HepG2 (cell line): ENCODE results near the gene COL8A2. TPM values are rescaled to one million over a fixed set of nuclear protein-coding genes. Genes with fewer than 3 reads are reported as not detected.

Experiments
- ATAC-seq: fragments of 200-7000 bp; cut with Tn5 transposase; 3 replicates; pipeline ENCODE4 v1.9.1; 2020; ENCODE audit warnings: mild to moderate bottlenecking, moderate library complexity
- BruUV-seq: library from RNA; stranded (reverse); fragments of 400-500 nt; replicated peaks from 2 replicates; lab custom pipeline; 2021; lab: Mats Ljungman, UMichigan
- CTCF ChIA-PET: fragments of 300-600 bp; formaldehyde crosslinking; extraction: SDS; loops from one replicate; lab custom pipeline; 2021; ENCODE audit warnings: low total read pairs, inconsistent platforms, low intra/inter-chr PET ratio; lab: Yijun Ruan, JAX
- POLR2A ChIA-PET: fragments of 350-600 bp; sonication (Branson Sonifier 250); formaldehyde crosslinking; loops from one replicate; lab custom pipeline; 2020; ENCODE audit warnings: antibody characterized with exemption, inconsistent platforms; lab: Yijun Ruan, JAX
- DNase-seq: peaks from one replicate; pipeline ENCODE4 v3.0.0-alpha.2; 2015; ENCODE audit warnings: low spot score
- FAIRE-seq: peaks from 3 replicates; lab custom pipeline; 2011; peaks lifted over from hg19 to GRCh38; lab: Jason Lieb, UNC
- H2AFZ ChIP-seq: one replicate; pipeline ENCODE4 v1.6.1; 2011; ENCODE audit warnings: low read length, inconsistent platforms
- H3K27ac ChIP-seq: fragments of 300-600 bp; 3 replicates; pipeline ENCODE4 v1.8.0; 2011; ENCODE audit warnings: mixed run types, mild to moderate bottlenecking, mixed read lengths, low read length, inconsistent platforms; ENCODE audit not compliant: insufficient read depth; ENCODE audit errors: extremely low read length
- H3K27me3 ChIP-seq, 2 experiments: fragments of 200-600 bp in 1 of 2; 2 replicates in 1 of 2; 3 replicates in 1 of 2; pipeline versions ENCODE4 v1.6.0 to v1.8.0; 2011; ENCODE audit warnings: low read length in 2 of 2, mild to moderate bottlenecking in 2 of 2, moderate library complexity in 2 of 2, inconsistent platforms in 1 of 2; ENCODE audit not compliant: insufficient read depth in 2 of 2, control insufficient read depth in 1 of 2
- H3K36me3 ChIP-seq, 2 experiments: fragments of 200-600 bp in 1 of 2; replicated peaks in 1 of 2; 2 replicates in 1 of 2; 3 replicates in 1 of 2; pipeline versions ENCODE4 v1.5.1 to v1.8.0; 2011; ENCODE audit warnings: low read length in 2 of 2, inconsistent platforms in 1 of 2; ENCODE audit not compliant: insufficient read depth in 2 of 2, control insufficient read depth in 1 of 2
- H3K4me1 ChIP-seq: 2 replicates; pipeline ENCODE4 v1.5.1; 2012; ENCODE audit warnings: low read length, inconsistent platforms; ENCODE audit not compliant: insufficient read depth
- H3K4me2 ChIP-seq: 2 replicates; pipeline ENCODE4 v1.6.0; 2011; ENCODE audit warnings: low read depth, low read length, inconsistent platforms
- H3K4me3 ChIP-seq, 3 experiments: fragments of 200-600 bp in 1 of 3; sonication (generic), shearing (Covaris generic) in 1 of 3; replicated peaks in 1 of 3; 2 replicates each; pipeline ENCODE4 v1.5.1; 2011 to 2016; ENCODE audit warnings: low read length in 3 of 3, inconsistent platforms in 2 of 3, low read depth in 2 of 3, mild to moderate bottlenecking in 2 of 3, control low read depth in 1 of 3, mixed read lengths in 1 of 3; ENCODE audit not compliant: insufficient read depth in 1 of 3
- H3K79me2 ChIP-seq: one replicate; pipeline ENCODE4 v1.6.1; 2011; ENCODE audit warnings: low read length, inconsistent platforms; ENCODE audit not compliant: insufficient read depth
- H3K9ac ChIP-seq: 2 replicates; pipeline ENCODE4 v1.6.0; 2011; ENCODE audit warnings: mild to moderate bottlenecking, low read depth, low read length, inconsistent platforms; ENCODE audit not compliant: insufficient read depth
- H3K9me3 ChIP-seq: 2 replicates; pipeline ENCODE4 v1.5.1; 2012; ENCODE audit warnings: mild to moderate bottlenecking, low read length
- H4K20me1 ChIP-seq: 2 replicates; pipeline ENCODE4 v1.6.0; 2011; ENCODE audit warnings: inconsistent platforms, mild to moderate bottlenecking, low read length, moderate library complexity; ENCODE audit not compliant: insufficient read depth
- ATAD3A ChIP-seq: sonication (generic); formaldehyde crosslinking; IDR thresholded peaks from 2 replicates; pipeline ENCODE4 v1.4.0; 2020; ENCODE audit warnings: missing genetic modification reagents
- DR1 ChIP-seq: sonication (generic); formaldehyde crosslinking; IDR thresholded peaks from 2 replicates; pipeline ENCODE4 v1.8.0; 2021; ENCODE audit warnings: mild to moderate bottlenecking, missing genetic modification reagents, inconsistent platforms
- FOXK1 ChIP-seq: sonication (generic); formaldehyde crosslinking; IDR thresholded peaks from 2 replicates; pipeline ENCODE4 v1.4.0; 2020; ENCODE audit warnings: low read depth, missing genetic modification reagents, borderline replicate concordance
- NCOA2 ChIP-seq: sonication (generic); formaldehyde crosslinking; IDR thresholded peaks from 2 replicates; pipeline ENCODE4 v1.8.0; 2022; ENCODE audit warnings: inconsistent platforms
- NFKB2 ChIP-seq: sonication (generic); formaldehyde crosslinking; IDR thresholded peaks from 2 replicates; pipeline ENCODE4 v1.4.0; 2020; ENCODE audit warnings: missing genetic modification reagents, borderline replicate concordance
- NFYB ChIP-seq: sonication (generic); formaldehyde crosslinking; IDR thresholded peaks from 2 replicates; pipeline ENCODE4 v1.4.0; 2020; ENCODE audit warnings: missing genetic modification reagents
- RBM39 ChIP-seq: fragments of 200-400 bp; formaldehyde crosslinking; IDR thresholded peaks from one replicate; pipeline ENCODE4 v1.6.1; 2018; ENCODE audit warnings: antibody characterized with exemption, mild to moderate bottlenecking, low read depth, low read length; ENCODE audit not compliant: poor library complexity, severe bottlenecking
- SAFB2 ChIP-seq: sonication (generic); formaldehyde crosslinking; IDR thresholded peaks from 2 replicates; pipeline ENCODE4 v1.5.1; 2020; ENCODE audit warnings: missing genetic modification reagents, low read depth, mild to moderate bottlenecking, borderline replicate concordance
- SALL1 ChIP-seq: sonication (generic); formaldehyde crosslinking; IDR thresholded peaks from 2 replicates; pipeline ENCODE4 v1.8.0; 2022; ENCODE audit warnings: mild to moderate bottlenecking, missing genetic modification reagents
- STAT5B ChIP-seq: sonication (generic); formaldehyde crosslinking; IDR thresholded peaks from 2 replicates; pipeline ENCODE4 v1.4.0; 2020; ENCODE audit warnings: missing genetic modification reagents
- ZNF557 ChIP-seq: sonication (generic); formaldehyde crosslinking; IDR thresholded peaks from 2 replicates; pipeline ENCODE4 v1.4.0; 2020; ENCODE audit warnings: missing genetic modification reagents
- WGBS: methylation state at CpG from one replicate; pipeline ENCODE4 v1.1.6; 2017; ENCODE audit warnings: low lambda C conversion rate; 5-methylcytosine and 5-hydroxymethylcytosine counted together
- in situ Hi-C: cut with HindIII; loops from 2 replicates; pipeline ENCODE4 v1.10.0; 2017; ENCODE audit warnings: low pct_unique_long_range_greater_than_20kb; ENCODE audit not compliant: extremely low pct_ligation_motif_present
- intact Hi-C: fragments of 100-400 bp; cut with micrococcal nuclease; formaldehyde crosslinking; loops from one replicate; pipeline ENCODE4 v1.10.0; 2022; ENCODE audit not compliant: unreplicated experiment
- polyA plus RNA-seq, 8 experiments: library from polyadenylated mRNA; depleted of rRNA in 3 of 8; stranded (reverse) in 7 of 8; unstranded in 1 of 8; fragments of >200 nt; fragmentation: Illumina TruSeq in 4 of 8; extraction: Trizol in 4 of 8; gene quantifications; 2 replicates each; pipeline versions ENCODE4 v1.2.1 to v1.2.3, GENCODE V29; 2011 to 2016; ENCODE audit warnings: low read depth in 4 of 8, missing spikeins in 1 of 8, mixed read lengths in 1 of 8; ENCODE audit not compliant: insufficient read depth in 1 of 8
- total RNA-seq, 5 experiments: library from RNA; depleted of rRNA; stranded (reverse); fragments of >200 nt; fragmentation: Illumina TruSeq; extraction: Trizol; gene quantifications; 2 replicates each; pipeline ENCODE4 v1.2.3, GENCODE V29; 2016; ENCODE audit warnings: low read depth in 1 of 5
- TF ChIP-seq, protein P1 (sequence below): sonication (generic); formaldehyde crosslinking; IDR thresholded peaks from 2 replicates; pipeline ENCODE4 v1.4.0; 2020; ENCODE audit warnings: missing genetic modification reagents
- TF ChIP-seq, protein P2 (sequence below): sonication (generic); formaldehyde crosslinking; IDR thresholded peaks from 2 replicates; pipeline ENCODE4 v1.4.0; 2020; ENCODE audit warnings: missing genetic modification reagents

Gene COL8A2
- total and polyA plus RNA-seq, 2 of the 13 experiments (the other 11 are each of a cell fraction or from before 2014, with no cell fraction given), result 0.13 to 0.24 TPM

DNA sequence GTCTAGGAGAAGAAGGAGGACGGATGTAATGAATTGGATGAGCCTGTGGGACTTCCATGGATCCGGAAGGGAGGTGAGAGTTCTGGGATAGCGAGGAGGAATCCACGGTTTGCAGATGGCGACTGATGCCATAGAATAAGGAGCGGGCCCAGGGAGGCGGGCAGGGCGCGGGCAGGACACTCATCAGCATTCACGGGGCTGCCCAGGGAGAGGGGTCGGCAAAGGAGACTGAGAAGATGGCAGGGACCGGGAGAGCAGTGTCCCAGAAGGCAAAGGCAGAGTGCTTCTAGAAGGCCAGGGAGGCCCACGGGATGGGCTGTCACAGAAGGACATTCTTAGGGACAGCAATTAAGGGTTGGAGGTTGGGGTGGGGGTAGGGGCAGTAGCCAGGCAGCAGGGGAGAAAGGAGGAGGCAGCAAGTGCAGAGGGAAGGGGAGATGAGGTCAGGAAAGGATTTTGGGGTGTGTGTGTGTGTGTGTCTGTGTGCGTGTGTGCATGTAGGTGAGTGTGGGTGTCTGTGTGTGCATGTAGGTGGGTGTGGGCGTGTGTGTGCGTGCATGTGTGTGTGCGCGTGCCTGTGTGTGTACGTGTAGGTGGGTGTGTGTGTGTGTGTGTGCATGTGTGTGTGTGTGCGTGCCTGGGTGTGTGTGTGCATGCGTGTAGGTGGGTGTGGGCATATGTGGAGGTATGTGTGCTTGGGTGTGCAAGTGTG lies 1.1 kb upstream of the COL8A2 start:
- CTCF ChIA-PET, result no interaction called here
- in situ Hi-C loops, result no loop called here
- ATAC-seq (no peak), FAIRE-seq (no peak), DNase-seq (no peak)
- H3K4me1 ChIP-seq, result peaks cover 49% of the 10 kb centered on the region
- BruUV-seq, result no TSS peak
- H3K79me2 ChIP-seq, result no peaks in the 10 kb centered on the region
- no peaks in the 10 kb centered on the region for H4K20me1 ChIP-seq
- TF ChIP-seq RBM39 (no peak), STAT5B (CRISPR knock-in tag) (no peak), SALL1 (0 out of 2 replicates have a peak, but pooled peaks have one; percentile 5), NFKB2 (CRISPR knock-in tag) (no peak)
- no peak overlapping the region for H2AFZ ChIP-seq
- intact Hi-C loops, result no loop called here
- H3K27ac ChIP-seq, result no peak overlapping the region
- POLR2A ChIA-PET, result no interaction called here
- 0 out of 2 replicates have a peak overlapping the region, but pooled peaks have one; percentile 65 for H3K4me2 ChIP-seq
- H3K4me3 ChIP-seq, result peak overlapping the region in 1 of 3 experiments; percentile 59; a peak in 1 of 6 replicates
- no peaks in the 10 kb centered on the region for H3K36me3 ChIP-seq
- no peaks in the 10 kb centered on the region for H3K9me3 ChIP-seq
- 53% methylated on average over 21 of the region's 21 CpGs for WGBS
- peaks cover 11 to 41% of the 10 kb centered on the region in 2 experiments; a peak in 4 of 5 replicates for H3K27me3 ChIP-seq
- H3K9ac ChIP-seq, result no peak overlapping the region

DNA sequence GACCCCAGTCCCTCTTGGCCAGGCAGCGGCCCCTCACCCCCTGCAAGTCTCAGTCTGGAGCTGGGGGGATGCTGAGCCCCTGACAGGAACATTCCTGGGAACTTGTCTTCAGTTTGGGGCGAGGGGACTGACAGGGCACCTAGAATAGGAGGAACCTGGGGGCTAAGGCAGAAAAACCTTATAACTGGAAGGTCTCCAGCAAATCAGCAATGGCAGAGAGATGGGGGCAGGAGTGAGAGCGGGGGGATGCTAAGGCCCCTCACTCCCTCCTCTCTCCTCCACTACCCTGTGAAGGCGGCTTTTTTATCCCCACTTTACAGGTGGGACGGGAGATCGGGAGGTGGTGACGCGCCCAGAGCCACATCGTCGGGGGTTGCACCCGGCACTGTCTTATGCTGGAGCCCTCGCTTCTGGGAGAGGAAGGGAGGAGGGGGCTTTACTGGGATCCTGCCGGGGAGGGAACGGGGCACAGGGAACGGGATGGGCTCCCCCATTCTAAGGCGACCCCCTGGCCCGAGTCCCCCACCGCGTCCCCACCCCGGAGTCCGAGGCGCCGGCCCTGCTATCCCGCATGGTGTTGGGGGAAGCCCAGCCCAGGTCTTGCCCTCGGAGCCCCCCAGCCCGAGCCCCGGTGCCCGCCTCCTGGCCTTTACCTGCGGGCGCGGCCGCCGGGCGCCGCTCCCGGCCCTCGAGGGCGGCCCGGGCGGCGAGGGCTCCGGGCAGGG lies 456 bp downstream of the COL8A2 start:
- H3K9me3 ChIP-seq, result no peaks in the 10 kb centered on the region
- in situ Hi-C loops (no loop called here), intact Hi-C loops (no loop called here)
- H3K36me3 ChIP-seq, result no peaks in the 10 kb centered on the region
- no peak overlapping the region for H3K9ac ChIP-seq
- no peak for DNase-seq
- no peaks in the 10 kb centered on the region for H3K79me2 ChIP-seq
- WGBS, result 72% methylated on average over 10 of the region's 42 CpGs
- H3K27ac ChIP-seq, result no peak overlapping the region
- H4K20me1 ChIP-seq, result no peaks in the 10 kb centered on the region
- H3K4me1 ChIP-seq, result peaks cover 55% of the 10 kb centered on the region
- CTCF ChIA-PET, result no interaction called here
- H3K27me3 ChIP-seq, result peaks cover 11 to 41% of the 10 kb centered on the region in 2 experiments; a peak in 4 of 5 replicates
- peak overlapping the region; percentile 67; the same call in 1 of the 2 replicates for H3K4me2 ChIP-seq
- BruUV-seq, result no TSS peak
- FAIRE-seq, result no peak
- no peak overlapping the region for H2AFZ ChIP-seq
- peak overlapping the region in 1 of 3 experiments; percentile 59; a peak in 1 of 6 replicates for H3K4me3 ChIP-seq
- POLR2A ChIA-PET, result no interaction called here
- ATAC-seq, result no peak
- TF ChIP-seq FOXK1 (CRISPR knock-in tag) (no peak), NCOA2 (CRISPR knock-in tag) (no peak), NFYB (CRISPR knock-in tag) (no peak), SAFB2 (CRISPR knock-in tag) (no peak), ZNF557 (CRISPR knock-in tag) (no peak), DR1 (CRISPR knock-in tag) (no peak), ATAD3A (no peak)
- TF ChIP-seq, protein P1, sequence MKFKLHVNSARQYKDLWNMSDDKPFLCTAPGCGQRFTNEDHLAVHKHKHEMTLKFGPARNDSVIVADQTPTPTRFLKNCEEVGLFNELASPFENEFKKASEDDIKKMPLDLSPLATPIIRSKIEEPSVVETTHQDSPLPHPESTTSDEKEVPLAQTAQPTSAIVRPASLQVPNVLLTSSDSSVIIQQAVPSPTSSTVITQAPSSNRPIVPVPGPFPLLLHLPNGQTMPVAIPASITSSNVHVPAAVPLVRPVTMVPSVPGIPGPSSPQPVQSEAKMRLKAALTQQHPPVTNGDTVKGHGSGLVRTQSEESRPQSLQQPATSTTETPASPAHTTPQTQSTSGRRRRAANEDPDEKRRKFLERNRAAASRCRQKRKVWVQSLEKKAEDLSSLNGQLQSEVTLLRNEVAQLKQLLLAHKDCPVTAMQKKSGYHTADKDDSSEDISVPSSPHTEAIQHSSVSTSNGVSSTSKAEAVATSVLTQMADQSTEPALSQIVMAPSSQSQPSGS, result no peak
- TF ChIP-seq, protein P2, sequence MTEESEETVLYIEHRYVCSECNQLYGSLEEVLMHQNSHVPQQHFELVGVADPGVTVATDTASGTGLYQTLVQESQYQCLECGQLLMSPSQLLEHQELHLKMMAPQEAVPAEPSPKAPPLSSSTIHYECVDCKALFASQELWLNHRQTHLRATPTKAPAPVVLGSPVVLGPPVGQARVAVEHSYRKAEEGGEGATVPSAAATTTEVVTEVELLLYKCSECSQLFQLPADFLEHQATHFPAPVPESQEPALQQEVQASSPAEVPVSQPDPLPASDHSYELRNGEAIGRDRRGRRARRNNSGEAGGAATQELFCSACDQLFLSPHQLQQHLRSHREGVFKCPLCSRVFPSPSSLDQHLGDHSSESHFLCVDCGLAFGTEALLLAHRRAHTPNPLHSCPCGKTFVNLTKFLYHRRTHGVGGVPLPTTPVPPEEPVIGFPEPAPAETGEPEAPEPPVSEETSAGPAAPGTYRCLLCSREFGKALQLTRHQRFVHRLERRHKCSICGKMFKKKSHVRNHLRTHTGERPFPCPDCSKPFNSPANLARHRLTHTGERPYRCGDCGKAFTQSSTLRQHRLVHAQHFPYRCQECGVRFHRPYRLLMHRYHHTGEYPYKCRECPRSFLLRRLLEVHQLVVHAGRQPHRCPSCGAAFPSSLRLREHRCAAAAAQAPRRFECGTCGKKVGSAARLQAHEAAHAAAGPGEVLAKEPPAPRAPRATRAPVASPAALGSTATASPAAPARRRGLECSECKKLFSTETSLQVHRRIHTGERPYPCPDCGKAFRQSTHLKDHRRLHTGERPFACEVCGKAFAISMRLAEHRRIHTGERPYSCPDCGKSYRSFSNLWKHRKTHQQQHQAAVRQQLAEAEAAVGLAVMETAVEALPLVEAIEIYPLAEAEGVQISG (CRISPR knock-in tag), result no peak
